Measurements from ENCODE around the gene FNIP2. TPM values are rescaled to one million over a fixed set of nuclear protein-coding genes. Genes with fewer than 3 reads are reported as not detected.

FNIP2 gene
- total and polyA plus RNA-seq, 10 of the 15 experiments (the other 5 are each of a cell fraction or from before 2014, with no cell fraction given): 0.03 to 0.38 (median 0.15) TPM

GRCh38 chr4:158837527-158838141, 68.8 kb downstream of the FNIP2 start (continued):
- no peak for TF ChIP-seq CUX1 (IDR thresholded peaks at IDR 0.05; ENCODE audit: insufficient replicate concordance, low read depth, low read length)
- TF ChIP-seq E2F4 (IDR thresholded peaks at IDR 0.05; ENCODE audit: low read depth, low read length): no peak

GRCh38 chr4:158840131-158840530, 71.3 kb downstream of the FNIP2 start:
- Histone ChIP-seq H3K9me3 (replicated peaks; ENCODE audit: control insufficient read depth, insufficient read depth, low read length) (no peaks in the 10 kb centered on the region), H3K4me2 (ENCODE audit: control insufficient read depth, insufficient read depth) (no peak overlapping the region), H2AFZ (ENCODE audit: control insufficient read depth, low read depth, low read length) (no peak overlapping the region), H3K79me2 (ENCODE audit: control insufficient read depth, insufficient read depth, low read length) (no peaks in the 10 kb centered on the region), H3K4me3 (no peak overlapping the region), H3K9ac (ENCODE audit: control insufficient read depth, insufficient read depth, low read length) (no peak overlapping the region), H4K20me1 (ENCODE audit: control insufficient read depth, insufficient read depth) (no peaks in the 10 kb centered on the region), H3K27me3 (replicated peaks in 1 of 2; ENCODE audit: control insufficient read depth in 2 of 2, insufficient read depth in 2 of 2, low read length in 1 of 2) (no peaks in the 10 kb centered on the region), H3K4me1 (ENCODE audit: control insufficient read depth, insufficient read depth, low read length) (no peaks in the 10 kb centered on the region), H3K27ac (ENCODE audit: control insufficient read depth, insufficient read depth) (no peak overlapping the region), H3K36me3 (ENCODE audit: control insufficient read depth in 2 of 2, insufficient read depth in 2 of 2, low read length in 1 of 2) (no peaks in the 10 kb centered on the region)
- WGBS (ENCODE audit: insufficient coverage, insufficient replicate concordance, low lambda C conversion rate, missing lambda C conversion rate): 74% methylated on average over 4 of the region's 4 CpGs
- RAD21 ChIA-PET (ENCODE audit: unreplicated experiment): interaction anchor here (0.6 to 2.7 kb wide), 2 partner anchors 12 to 14 kb away, joined by 3 to 14 read pairs; no protein-coding TSS in a partner anchor
- in situ Hi-C loops (cut with MboI): loop anchor here (10.0 kb wide), 1 partner anchor 575 kb away; no protein-coding TSS in a partner anchor
- intact Hi-C loops (cut with micrococcal nuclease; ENCODE audit: unreplicated experiment): no loop called here
- no peak for TF ChIP-seq SMC3 (IDR thresholded peaks at IDR 0.05; ENCODE audit: borderline replicate concordance, low read length)
- no peak for TF ChIP-seq MTA3 (IDR thresholded peaks at IDR 0.05; ENCODE audit: borderline replicate concordance, low read length)
- TF ChIP-seq MEF2A (IDR thresholded peaks at IDR 0.05; ENCODE audit: insufficient read depth, low read depth, low read length): no peak
- TF ChIP-seq E2F4 (IDR thresholded peaks at IDR 0.05; ENCODE audit: low read depth, low read length): no peak
- no peak for DNase-seq (ENCODE audit: low read depth, low spot score)
- no peak for ATAC-seq
- FAIRE-seq: no peak
- CTCF ChIA-PET: interaction anchor here (0.6 to 2.2 kb wide), 4 partner anchors 10 to 608 kb away, joined by 4 to 11 read pairs (median 6); no protein-coding TSS in a partner anchor
- BruUV-seq (replicated peaks): no TSS peak
- SMC1A ChIA-PET (ENCODE audit: uncharacterized antibody, unreplicated experiment): interaction anchor here (0.5 to 3.2 kb wide), 8 partner anchors 11 to 355 kb away, joined by 3 to 24 read pairs (median 3); no protein-coding TSS in a partner anchor
- POLR2A ChIA-PET: no interaction called here

All from GM12878 (cell line).